NCI-H2107 treated with DMSO at 0.1 percent for 48 hours (cell line): ENCODE data around the gene IFT122.
"Not testable (repeated sequence)": the region's sequence is repeated elsewhere in the genome, so short reads cannot be mapped to it uniquely, and the experiment has no call there.

ENCODE experiments used
- DNase-seq: peaks from one replicate; lab custom pipeline; 2025; ENCODE audit not compliant: unreplicated experiment; lab: John Stamatoyannopoulos, UW

IFT122 gene

DNA sequence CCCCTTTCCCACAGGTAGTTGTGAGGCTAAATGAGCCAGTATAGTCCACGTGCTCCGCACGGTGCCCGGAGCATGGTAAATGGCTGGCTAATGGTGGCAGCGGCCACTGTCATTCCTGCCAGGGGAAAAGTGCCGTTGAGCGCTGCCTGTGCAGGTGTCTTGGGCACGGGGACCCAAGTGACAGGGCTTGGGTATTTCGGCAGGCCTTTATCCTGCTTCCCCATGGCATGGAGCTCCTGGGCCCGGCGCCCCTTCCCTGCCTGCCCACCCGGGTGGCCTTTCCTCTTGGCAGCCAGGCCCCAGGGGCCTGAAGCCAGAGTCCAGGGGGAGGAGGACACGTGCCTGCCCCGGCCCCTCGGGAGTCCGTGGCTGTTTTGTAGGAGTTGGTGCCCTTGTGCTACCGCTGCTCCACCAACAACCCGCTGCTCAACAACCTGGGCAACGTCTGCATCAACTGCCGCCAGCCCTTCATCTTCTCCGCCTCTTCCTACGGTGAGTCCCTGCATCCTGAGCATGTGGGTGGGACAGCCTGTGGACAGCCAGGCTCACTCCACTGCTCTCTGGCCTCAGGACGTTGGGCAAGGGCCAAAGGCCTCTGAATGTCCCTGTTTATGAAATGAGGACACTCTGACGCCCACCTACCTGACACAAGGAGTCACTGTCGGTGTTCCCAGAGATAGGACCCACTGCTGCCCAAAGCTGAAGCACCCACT is 75.2 kb downstream of the IFT122 start:
- not testable (repeated sequence) for DNase-seq

DNA sequence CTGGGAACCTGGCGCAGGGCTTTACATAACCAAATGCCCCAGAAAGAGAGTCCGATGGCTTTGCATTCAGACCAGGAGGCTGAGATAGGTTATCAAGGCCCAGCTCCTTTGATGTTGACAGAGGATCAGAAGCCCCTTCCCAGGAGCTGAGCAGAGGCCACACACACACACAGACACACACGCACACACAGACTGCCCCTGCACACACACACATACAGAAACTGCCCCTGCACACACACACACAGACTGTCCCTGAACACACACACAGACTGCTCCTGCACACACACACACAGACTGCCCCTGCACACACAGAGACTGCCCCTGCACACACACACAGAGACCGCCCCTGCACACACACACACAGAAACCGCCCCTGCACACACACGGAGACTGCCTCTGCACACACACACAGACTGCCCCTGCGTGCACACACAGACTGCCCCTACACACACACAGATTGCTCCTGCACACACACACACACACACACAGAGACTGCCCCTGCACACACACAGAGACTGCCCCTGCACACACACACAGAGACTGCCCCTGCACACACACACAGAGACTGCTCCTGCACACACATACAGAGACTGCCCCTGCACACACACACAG is 75.9 kb downstream of the IFT122 start:
- not testable (repeated sequence) for DNase-seq

DNA sequence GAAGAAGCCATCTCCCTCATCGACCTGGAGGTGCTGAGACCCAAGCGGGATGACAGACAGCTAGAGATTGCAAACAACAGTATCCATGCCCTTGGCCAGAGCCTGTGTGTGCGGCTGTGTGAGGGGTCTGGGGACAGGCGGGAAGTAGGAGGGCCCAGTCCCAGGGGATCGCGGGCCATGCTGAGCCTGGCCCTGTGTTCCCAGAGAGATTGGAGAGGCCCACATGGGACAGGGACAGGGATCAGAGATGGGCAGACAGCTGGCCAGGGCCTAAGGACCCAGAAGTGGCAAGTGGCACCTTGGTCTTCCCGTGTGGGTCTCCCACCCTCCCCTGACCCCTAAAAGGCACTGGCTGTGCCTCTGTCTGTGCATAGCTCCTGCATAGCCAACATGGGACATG is 77.5 kb downstream of the IFT122 start:
- no peak for DNase-seq

DNA sequence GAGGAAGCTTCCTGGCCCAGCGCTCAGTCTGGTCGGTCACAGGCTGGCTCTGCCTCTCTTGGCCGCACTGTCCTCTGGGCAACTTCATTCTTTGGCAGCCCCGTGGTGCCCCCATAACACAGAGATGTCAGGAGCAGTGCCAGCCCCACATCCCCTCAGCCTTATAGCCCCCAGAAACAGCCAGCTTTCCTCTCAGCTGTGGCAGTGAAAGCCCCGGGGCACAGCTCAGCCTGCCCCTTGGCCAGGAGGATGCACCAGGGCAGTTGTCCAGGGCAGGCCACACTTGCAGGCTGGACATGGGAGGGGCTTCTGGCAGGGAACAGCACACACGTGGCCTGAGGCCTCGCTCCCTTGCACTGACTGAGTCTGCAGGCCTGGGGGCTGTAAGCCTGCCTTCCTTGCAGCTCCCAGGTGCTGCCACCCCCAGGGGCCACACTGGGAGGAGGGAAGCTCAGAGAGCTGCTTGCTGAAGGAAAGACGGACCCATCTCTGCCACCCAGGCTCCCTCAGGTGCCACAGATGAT is 78.1 kb downstream of the IFT122 start:
- DNase-seq = no peak

DNA sequence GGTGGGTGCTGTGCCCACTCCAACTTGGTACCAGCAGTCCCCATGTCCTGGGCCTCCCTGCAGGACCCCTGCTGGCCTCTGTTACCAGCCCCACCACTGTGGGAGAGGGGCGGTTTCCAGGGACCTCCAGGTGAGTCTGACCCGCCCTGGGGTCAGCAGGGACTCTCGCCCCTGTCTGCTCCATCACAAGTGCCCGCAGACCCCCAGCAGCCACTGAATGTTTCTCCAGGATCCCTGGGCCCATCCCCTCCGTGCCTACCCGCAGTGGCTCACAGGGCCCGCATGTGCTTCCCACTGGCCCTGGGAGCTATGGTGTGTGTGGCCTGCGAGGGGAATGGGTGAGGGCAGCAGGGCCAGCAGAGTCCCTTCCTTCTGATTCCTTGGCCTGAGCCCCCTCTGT is 78.6 kb downstream of the IFT122 start:
- DNase-seq = no peak

DNA sequence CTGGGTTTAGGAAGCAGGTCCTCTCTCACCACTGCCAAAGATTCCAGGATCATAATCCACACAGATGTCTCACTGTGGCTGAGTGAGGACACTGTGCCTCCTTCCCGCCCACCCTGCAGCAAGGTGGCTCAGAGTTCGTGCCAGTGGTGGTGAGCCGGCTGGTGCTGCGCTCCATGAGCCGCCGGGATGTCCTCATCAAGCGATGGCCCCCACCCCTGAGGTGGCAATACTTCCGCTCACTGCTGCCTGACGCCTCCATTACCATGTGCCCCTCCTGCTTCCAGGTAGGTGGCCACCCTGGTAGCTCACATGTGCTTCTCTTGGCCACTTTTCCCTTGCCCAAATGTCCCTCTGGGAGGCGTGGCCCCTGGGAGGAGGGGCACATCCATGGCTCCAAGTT is 79.4 kb downstream of the IFT122 start:
- DNase-seq = no peak

DNA sequence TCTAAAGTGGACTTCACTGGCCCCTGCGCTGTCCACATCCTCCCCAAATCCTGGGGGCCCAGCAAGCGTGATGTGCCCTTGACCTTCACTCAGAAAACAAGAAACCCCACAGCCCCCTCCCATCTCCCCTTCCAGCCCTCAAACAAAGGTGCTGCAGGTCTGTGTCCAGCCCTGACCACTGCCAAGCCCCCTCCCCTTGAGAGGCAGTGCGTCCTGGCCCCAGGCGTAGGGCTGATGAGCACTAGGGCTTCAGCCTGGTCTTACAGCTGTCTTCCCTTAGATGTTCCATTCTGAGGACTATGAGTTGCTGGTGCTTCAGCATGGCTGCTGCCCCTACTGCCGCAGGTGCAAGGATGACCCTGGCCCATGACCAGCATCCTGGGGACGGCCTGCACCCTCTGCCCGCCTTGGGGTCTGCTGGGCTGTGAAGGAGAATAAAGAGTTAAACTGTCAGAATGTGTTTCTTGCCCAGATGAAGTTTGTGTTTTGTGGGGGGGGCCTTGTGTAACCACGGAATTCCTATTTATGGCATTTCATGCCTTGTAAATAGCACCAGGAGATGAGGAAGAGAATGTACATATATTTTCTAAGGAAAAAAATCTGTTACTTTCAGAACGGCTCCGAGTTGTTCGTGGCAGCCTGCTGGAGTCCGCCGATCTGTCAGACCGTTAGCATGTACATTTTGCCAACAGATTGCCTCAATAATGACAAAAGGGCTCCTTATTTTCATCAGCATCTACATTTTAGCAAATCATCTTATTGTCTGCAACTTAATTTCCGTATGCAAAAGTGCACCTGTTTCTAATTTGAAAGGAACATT is 80.1 kb downstream of the IFT122 start:
- no peak for DNase-seq

DNA sequence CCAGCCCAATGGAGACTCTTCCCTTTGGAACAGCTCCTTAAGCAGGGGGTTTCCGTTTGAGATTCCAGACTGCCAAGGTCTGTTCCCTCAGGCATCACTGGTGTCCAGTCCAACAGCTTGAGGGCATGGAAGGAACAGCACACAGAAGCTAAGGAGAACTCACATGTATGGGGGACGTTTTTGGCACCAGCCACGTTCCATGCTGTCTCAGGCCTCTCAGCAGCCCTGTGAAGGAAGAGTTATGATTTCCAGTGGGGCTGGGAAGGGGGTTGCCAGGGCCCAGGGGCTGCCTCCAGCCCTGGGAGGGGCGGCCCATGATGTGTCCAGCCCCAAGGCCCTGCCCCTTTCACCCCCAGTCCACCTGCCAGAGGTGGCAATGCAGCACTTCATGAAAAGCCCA is 80.9 kb downstream of the IFT122 start:
- DNase-seq = no peak

DNA sequence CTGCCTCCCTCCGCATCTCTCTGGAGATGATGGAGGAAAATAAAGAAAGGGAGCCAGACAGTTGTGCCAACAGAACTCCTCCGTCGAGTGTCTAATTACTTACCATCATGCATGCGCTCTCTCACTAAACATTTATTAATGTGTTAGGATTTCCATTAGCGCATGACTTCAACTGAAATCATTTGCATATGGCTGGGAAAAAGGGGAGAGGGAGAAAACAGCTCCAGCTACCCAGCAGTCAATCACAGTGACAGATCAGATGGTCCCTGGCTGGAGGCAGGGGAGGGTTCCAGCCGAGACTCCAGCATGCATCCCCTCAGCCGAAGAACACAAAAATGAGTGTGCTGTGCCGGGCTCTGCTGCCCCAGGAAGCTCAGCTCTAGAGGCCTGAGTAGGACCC is 81.6 kb downstream of the IFT122 start:
- DNase-seq = no peak

DNA sequence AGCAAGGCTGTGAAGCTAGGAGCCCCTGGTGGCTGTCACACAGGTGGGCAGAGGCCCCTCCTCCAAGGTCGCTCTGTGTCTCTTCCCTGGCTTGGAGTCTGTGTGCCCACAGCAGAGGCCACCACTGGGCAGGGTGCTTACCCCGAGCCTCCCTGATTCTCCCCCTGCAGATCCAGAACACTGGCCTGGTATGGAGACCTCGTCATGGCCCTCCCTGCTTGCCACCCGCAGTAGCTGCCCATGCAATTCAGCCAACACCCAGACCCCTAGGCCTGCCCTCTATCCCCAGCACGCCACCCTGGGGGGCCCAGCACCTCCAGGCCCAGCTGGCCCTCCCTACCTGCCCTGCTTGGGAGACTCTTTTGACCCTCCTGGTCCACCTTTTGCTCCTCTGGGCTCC is 82.9 kb downstream of the IFT122 start:
- no peak for DNase-seq

DNA sequence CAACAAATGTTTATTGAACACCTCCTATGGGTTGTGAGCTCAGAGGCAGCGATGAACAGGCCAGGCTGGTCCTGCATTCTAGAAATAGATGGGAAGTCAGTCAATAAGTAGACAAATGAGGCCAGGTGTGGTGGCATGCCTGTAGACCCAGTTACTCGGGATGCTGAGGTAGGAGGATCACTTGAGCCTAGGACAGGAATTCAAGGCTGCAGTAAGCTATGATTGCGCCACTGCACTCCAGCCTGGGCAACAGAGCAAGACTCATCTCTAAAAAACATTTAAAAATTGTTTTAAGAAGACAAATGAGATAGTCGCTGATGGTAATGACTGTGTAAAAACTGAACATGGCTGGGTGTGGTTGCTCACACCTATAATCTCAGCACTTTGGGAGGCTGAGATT is 84.1 kb downstream of the IFT122 start:
- DNase-seq = no peak

DNA sequence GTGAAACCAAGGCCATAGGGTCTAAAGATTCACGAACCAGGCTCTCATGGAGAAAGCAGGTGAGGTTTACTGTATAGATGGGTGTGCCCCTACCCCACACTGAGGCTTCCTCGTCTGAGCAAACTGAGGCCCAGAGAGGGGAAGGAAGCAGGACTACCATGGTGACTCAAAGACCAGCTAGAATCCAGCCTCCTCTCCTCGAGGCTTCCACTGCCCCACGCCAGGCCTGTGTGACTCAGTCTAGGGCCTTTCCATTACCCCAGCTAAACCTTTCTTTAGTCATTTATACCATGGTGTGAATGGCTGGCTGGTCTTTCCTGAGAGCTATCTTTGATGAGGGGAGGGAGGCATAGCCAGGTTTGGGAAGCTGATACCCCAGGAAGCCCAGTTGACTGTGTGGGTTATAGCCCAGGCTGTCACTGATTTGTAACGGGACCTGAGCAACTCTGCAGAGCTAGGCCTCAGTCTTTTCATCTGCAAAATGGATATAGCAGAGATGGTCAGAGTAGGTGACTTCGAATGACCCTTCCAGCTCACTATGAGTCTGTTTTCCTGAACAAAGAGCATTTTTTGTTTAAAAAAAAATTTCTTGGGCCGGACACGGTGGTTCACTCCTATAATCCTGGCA is 85.4 kb downstream of the IFT122 start:
- DNase-seq = no peak

DNA sequence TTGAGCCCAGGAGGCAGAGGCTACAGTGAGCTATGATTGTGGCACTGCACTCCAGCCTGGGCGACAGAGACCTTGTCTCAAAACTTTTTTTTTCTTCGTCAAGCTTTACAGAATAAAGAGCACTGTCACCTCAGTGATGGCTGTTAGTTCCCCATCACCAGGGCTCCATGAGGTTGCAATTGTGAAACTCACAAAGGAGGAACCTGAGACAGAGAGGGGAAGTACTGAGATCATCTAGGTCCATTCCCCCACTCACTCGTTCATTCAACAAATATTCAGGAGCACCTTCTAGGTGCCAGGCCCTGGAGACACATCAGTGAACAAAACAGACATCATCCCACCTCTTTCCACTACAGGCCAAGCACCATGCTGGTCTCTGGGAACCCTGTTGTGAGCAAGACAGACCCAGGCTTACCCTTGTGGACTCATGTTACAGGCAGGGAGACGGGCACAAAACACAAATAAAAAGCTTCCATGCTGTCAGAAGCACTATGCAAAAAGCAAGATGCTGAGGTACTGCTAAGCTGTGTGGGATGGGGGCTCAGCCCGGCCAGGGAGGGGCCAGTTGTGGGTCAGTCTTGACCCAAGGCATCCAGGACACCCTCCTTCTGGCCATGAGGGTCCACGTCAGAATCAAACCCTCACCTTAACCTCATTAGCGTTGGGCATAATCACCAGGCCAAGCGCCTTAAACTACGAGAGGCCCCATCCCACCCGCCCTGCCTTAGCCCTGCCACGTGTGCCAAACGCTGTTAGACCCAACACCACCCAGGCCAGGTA is 86.3 kb downstream of the IFT122 start:
- peak; percentile 42 for DNase-seq

DNA sequence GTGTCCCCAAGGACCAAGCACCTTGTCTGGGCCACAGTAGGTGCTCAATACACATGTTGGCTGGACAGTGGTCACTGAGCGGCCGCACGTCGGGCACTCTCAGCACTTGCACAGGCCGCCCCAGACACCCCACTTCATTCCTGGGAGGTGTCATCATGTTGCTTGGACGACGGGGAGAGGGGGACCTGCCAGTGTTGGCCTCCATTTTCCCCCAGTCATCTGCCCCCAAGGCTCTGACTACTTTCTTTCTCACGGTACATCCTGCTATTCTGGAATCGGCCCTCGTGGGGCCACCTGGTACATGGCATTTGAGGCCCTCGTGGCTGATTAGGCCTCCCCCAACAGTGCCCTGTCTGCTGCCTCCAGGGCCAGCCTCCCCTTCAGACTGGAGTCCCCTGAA is 87.2 kb downstream of the IFT122 start:
- no peak for DNase-seq

DNA sequence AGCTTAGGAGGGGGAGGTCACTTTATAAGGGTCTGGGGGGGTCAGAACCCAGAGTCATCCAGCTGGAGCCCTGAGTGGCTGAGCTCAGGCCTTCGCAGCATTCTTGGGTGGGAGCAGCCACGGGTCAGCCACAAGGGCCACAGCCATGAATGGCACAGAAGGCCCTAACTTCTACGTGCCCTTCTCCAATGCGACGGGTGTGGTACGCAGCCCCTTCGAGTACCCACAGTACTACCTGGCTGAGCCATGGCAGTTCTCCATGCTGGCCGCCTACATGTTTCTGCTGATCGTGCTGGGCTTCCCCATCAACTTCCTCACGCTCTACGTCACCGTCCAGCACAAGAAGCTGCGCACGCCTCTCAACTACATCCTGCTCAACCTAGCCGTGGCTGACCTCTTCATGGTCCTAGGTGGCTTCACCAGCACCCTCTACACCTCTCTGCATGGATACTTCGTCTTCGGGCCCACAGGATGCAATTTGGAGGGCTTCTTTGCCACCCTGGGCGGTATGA is 88.6 kb downstream of the IFT122 start, which contains the start of gene RHO:
TSS of gene RHO (plus strand) at position 51 of the 512 bp plus-strand sequence. CDS start at position 146, 95 bp downstream.
- no peak for DNase-seq

DNA sequence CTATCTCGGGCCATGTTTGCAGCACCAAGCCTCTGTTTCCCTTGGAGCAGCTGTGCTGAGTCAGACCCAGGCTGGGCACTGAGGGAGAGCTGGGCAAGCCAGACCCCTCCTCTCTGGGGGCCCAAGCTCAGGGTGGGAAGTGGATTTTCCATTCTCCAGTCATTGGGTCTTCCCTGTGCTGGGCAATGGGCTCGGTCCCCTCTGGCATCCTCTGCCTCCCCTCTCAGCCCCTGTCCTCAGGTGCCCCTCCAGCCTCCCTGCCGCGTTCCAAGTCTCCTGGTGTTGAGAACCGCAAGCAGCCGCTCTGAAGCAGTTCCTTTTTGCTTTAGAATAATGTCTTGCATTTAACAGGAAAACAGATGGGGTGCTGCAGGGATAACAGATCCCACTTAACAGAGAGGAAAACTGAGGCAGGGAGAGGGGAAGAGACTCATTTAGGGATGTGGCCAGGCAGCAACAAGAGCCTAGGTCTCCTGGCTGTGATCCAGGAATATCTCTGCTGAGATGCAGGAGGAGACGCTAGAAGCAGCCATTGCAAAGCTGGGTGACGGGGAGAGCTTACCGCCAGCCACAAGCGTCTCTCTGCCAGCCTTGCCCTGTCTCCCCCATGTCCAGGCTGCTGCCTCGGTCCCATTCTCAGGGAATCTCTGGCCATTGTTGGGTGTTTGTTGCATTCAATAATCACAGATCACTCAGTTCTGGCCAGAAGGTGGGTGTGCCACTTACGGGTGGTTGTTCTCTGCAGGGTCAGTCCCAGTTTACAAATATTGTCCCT is 89.6 kb downstream of the IFT122 start:
- no peak for DNase-seq

DNA sequence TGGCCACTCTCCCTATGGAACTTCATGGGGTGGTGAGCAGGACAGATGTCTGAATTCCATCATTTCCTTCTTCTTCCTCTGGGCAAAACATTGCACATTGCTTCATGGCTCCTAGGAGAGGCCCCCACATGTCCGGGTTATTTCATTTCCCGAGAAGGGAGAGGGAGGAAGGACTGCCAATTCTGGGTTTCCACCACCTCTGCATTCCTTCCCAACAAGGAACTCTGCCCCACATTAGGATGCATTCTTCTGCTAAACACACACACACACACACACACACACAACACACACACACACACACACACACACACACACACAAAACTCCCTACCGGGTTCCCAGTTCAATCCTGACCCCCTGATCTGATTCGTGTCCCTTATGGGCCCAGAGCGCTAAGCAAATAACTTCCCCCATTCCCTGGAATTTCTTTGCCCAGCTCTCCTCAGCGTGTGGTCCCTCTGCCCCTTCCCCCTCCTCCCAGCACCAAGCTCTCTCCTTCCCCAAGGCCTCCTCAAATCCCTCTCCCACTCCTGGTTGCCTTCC is 90.3 kb downstream of the IFT122 start:
- DNase-seq = no peak

DNA sequence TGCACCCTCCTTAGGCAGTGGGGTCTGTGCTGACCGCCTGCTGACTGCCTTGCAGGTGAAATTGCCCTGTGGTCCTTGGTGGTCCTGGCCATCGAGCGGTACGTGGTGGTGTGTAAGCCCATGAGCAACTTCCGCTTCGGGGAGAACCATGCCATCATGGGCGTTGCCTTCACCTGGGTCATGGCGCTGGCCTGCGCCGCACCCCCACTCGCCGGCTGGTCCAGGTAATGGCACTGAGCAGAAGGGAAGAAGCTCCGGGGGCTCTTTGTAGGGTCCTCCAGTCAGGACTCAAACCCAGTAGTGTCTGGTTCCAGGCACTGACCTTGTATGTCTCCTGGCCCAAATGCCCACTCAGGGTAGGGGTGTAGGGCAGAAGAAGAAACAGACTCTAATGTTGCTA is 90.8 kb downstream of the IFT122 start:
- DNase-seq = no peak

DNA sequence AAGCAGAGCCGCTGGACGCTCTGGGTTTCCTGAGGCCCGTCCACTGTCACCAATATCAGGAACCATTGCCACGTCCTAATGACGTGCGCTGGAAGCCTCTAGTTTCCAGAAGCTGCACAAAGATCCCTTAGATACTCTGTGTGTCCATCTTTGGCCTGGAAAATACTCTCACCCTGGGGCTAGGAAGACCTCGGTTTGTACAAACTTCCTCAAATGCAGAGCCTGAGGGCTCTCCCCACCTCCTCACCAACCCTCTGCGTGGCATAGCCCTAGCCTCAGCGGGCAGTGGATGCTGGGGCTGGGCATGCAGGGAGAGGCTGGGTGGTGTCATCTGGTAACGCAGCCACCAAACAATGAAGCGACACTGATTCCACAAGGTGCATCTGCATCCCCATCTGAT is 91.7 kb downstream of the IFT122 start:
- DNase-seq = no peak
